Motor neuron (in vitro differentiated cells): ENCODE results near the gene GLRA3. TPM values are rescaled to one million over a fixed set of nuclear protein-coding genes. Genes with fewer than 3 reads are reported as not detected.

ENCODE experiments used
- ATAC-seq, 8 experiments: fragments of 200-7000 bp; cut with Tn5 transposase; replicated peaks in 6 of 8; 2 replicates each; pipeline ENCODE4 v1.8.0; 2021; ENCODE audit warnings: mild to moderate bottlenecking in 8 of 8, moderate library complexity in 8 of 8
- H3K27ac ChIP-seq, 2 donors: fragments of 250-450 bp; sonication (Bioruptor Pico); 2 replicates each; pipeline ENCODE4 v1.9.0; 2021; ENCODE audit warnings: antibody characterized with exemption in 2 of 2, mild to moderate bottlenecking in 2 of 2, moderate library complexity in 1 of 2
- H3K4me1 ChIP-seq, 2 donors: fragments of 250-450 bp; sonication (Bioruptor Pico); replicated peaks in 1 of 2; 2 replicates each; pipeline ENCODE4 v1.6.1; 2021; ENCODE audit warnings: antibody characterized with exemption in 2 of 2, mild to moderate bottlenecking in 2 of 2, moderate library complexity in 1 of 2
- H3K4me3 ChIP-seq, 5 donors: fragments of 250-450 bp; sonication (Bioruptor Pico); 2 replicates each; pipeline ENCODE4 v1.9.0; 2021; ENCODE audit warnings: antibody characterized with exemption in 5 of 5, mild to moderate bottlenecking in 5 of 5, moderate library complexity in 4 of 5
- WGBS, 10 experiments: fragments of 450-650 bp; shearing (Covaris generic); methylation state at CpG; one replicate each; pipeline ENCODE4 v1.0.0; 2022; 5-methylcytosine and 5-hydroxymethylcytosine counted together
- in situ Hi-C, 9 experiments: fragments of 400-800 bp; cut with MboI; loops; one replicate each; pipeline ENCODE4 v1.15.0; 2021; ENCODE audit warnings: low sequenced_read_pairs in 9 of 9, low pct_unique_long_range_greater_than_20kb in 2 of 9; ENCODE audit not compliant: unreplicated experiment in 9 of 9
- total RNA-seq, 8 experiments: library from RNA; unstranded; fragments of 300-600 nt; gene quantifications; 2 replicates each; pipeline versions ENCODE4 v1.2.3 to v1.2.4, GENCODE V29; 2022

GLRA3 gene
- total RNA-seq, 8 experiments from 2014 or later, result 0.05 to 7.2 (median 1.4) TPM; not detected in 1

DNA sequence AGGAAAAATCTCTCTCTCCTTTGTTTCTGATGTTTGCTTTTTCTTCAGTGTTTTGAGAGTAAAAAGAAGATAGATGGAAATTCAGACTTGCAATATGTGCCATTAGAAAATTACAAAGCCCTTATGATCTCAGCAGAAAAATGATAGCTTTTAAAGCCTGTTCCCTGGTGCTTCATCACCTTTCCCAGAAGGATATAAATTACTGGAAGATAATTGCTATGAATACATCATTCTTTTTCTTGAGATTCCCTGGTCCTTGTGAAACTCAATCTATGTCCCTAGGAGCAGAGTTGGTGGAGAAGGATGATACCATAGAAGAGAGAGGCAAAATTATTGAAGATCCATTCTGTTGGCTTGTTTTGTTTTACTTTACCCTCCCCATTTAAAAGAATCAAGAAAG is 86.5 kb downstream of the GLRA3 start:
- H3K27ac ChIP-seq, result no peak overlapping the region
- no peak overlapping the region for H3K4me3 ChIP-seq
- ATAC-seq, result peak in 5 of 8 experiments; percentile 56 to 78 (median 71)
- H3K4me1 ChIP-seq, result peaks cover 0 to 3% of the 10 kb centered on the region in 2 donors
- in situ Hi-C loops, result no loop called here

DNA sequence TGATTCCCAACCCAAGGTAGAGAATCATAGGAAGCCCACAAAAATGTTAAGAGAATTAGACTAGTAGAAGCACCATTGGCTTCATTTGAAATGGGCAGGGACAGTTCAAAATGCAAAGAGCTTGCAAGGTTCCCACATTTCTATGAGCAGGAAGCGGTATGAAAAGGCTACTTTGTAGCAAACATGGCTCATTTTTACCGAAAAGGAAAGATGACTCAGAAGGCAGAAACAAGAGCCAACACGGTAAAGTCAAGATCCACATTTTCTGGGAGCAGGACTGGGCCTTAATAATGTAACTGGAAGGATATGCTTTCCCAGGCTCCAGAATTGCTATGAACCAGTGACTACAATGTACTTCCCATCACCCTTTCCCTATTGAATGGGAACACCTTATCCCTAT is 89.5 kb downstream of the GLRA3 start:
- Histone ChIP-seq H3K4me3 (no peak overlapping the region), H3K27ac (no peak overlapping the region), H3K4me1 (peaks cover 0 to 3% of the 10 kb centered on the region in 2 donors)
- 31 to 93% (median 83%) methylated on average over 2 to 3 of the region's 3 CpGs; no CpG with 5 or more reads in 3 of the 10 experiments for WGBS, 10 experiments
- in situ Hi-C loops, result no loop called here
- no peak for ATAC-seq

DNA sequence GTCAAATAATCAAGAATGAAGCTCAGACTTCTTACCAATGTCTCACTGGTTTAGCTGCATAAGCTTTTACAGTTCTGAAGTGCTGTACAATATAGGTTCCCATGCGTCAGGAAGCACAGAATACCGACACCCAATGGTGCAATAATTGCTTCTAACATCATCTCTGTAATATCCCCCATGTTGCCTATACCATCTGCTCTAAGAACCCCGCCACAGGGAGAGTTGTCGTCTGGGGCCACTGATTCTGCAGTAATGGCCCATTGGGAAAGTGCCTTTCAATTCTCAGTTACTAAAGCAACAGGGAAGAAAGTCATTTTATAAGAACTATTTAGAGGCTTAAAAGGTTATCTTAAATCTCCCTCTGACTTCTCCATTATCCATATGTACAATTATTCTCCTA is 94.9 kb downstream of the GLRA3 start:
- no peak for ATAC-seq
- Histone ChIP-seq H3K4me3 (no peak overlapping the region), H3K27ac (no peak overlapping the region), H3K4me1 (no peaks in the 10 kb centered on the region)
- 0 to 100% (median 84%) methylated on average over 2 to 4 of the region's 4 CpGs; no CpG with 5 or more reads in 1 of the 10 experiments for WGBS, 10 experiments
- in situ Hi-C loops, result no loop called here

DNA sequence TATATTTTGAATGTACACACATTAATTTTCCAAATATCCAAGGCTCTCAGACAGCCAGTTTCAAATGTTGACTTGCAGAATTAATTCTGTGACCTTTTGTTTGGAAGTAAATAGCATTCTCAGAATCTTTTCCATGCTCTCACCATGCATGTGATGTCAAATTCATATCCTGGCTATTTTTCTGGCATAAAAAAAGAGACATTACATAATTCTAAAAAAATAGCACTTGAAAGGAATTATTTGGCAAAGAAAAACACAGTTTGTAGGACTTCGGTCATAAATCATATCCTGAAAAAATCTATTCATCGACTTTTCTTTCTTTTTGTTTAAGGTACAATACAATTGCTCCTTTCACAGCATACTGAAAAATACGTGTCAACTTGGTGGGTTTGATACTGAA is 111.2 kb downstream of the GLRA3 start:
- Histone ChIP-seq H3K4me3 (no peak overlapping the region), H3K27ac (no peak overlapping the region), H3K4me1 (no peaks in the 10 kb centered on the region)
- no peak for ATAC-seq
- in situ Hi-C loops, result loop anchor here in 1 of 9 experiments (25.0 kb wide), 1 partner anchor 356 kb away; no protein-coding TSS in a partner anchor
- WGBS, 10 experiments, result 0 to 100% (median 41%) methylated on average over 1 to 3 of the region's 3 CpGs; no CpG with 5 or more reads in 1 of the 10 experiments

DNA sequence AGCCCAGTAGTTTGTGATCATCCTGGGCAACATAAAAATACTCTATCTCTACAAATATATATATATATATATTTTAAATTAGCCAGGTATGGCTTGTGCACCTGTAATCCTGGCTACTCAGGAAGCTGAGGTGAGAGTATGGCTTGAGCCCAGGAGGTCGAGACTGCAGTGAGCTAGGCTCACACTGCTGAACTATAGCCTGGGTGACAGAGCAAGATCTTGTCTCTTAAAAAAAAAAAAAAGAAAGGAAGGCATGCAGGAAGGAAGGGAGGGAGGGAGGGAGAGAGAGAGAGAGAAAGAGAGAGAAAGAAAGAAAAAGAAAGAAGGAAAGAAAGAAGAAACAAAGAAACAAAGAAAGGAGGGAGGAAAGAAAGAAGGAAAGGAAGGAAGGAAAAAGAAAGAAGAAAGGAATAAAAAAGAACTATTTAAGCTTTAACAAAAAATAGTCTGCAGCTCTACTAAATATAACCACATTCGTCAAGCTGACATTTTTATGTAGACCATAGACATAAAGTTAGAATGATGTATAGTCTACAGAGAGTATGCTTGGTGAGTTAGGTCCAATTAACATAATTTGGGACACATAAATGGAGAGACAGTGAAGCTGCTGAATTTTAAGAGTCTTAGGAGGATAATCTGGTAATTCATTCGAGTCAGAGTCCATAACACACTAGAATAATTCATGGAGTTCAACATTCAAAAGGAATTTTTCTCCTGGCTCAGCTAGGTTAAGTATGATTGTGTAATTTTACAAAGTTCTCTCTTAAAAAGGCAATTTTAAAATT is 111.9 kb downstream of the GLRA3 start:
- no peak overlapping the region for H3K4me3 ChIP-seq
- WGBS, 10 experiments, result 3 to 100% (median 41%) methylated on average over 1 to 3 of the region's 3 CpGs; no CpG with 5 or more reads in 2 of the 10 experiments
- no peak overlapping the region for H3K27ac ChIP-seq
- in situ Hi-C loops, result loop anchor here in 1 of 9 experiments (25.0 kb wide), 1 partner anchor 355 kb away; no protein-coding TSS in a partner anchor
- H3K4me1 ChIP-seq, result no peaks in the 10 kb centered on the region
- peak in 2 of 8 experiments; percentile 27 to 47 for ATAC-seq

DNA sequence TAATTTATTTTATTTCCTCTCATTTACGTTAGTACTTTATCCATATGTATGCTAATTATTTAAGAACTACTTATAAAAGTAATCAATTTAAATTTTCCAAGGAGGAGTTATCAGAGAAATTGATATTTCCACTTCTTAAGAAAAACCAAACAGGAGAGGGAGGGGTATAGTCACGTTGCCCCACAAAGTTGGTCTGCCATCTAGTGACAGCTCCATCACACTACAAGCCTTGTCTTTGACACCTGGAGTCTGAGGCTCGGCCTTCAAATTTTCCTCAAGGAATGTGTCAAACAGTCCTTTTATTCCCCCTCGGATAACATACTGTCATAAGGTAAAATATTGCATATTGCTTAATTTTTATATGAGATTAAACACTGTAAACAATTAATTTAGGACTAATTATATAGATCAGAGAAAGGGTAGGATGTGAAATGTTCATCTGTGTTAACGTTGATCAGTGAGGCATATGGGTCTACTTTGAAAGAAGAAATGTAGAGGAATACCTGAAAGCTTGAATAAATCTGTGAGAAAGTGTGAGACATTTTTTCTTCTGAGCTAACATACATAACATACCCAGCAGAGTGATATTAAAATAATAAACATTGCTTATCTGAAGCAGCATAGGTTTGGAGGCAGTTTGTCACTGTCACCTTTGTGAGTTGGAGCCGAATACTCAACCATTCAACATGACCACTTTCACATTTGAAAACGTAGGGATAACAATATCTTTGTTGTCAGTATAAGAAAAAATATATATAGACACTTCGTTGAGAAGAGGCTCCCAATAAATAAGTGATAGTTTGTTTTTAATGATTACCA is 114.4 kb downstream of the GLRA3 start:
- no peak overlapping the region for H3K27ac ChIP-seq
- 20 to 93% (median 67%) methylated on average over 2 to 8 of the region's 8 CpGs for WGBS, 10 experiments
- in situ Hi-C loops, result loop anchor here in 1 of 9 experiments (25.0 kb wide), 1 partner anchor 352 kb away; no protein-coding TSS in a partner anchor
- peak in 3 of 8 experiments; percentile 54 to 74 (median 59) for ATAC-seq
- no peak overlapping the region for H3K4me3 ChIP-seq
- H3K4me1 ChIP-seq, result no peaks in the 10 kb centered on the region

DNA sequence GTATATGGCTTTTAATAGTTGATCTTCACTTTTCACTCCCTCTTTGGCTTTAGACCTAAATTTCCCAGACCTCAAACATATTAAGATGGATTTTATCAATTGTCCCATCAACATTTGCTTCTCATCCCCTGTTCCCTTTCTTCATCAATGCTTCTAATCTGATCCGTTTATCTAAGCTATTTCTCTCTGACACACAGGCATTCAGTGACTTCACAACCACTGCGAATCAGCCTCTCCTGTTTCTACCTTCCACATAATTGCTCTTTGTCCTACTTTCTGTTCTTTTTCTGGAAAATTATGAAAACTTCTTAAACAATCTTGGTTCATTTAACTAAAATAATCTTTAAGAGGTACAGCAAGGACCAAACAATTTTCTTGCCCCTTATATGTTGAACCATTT is 115.2 kb downstream of the GLRA3 start:
- Histone ChIP-seq H3K4me3 (no peak overlapping the region), H3K4me1 (no peaks in the 10 kb centered on the region), H3K27ac (no peak overlapping the region)
- in situ Hi-C loops, result loop anchor here in 1 of 9 experiments (25.0 kb wide), 1 partner anchor 352 kb away; no protein-coding TSS in a partner anchor
- 42 to 83% (median 56%) methylated on average over 1 to 2 of the region's 2 CpGs; no CpG with 5 or more reads in 1 of the 10 experiments for WGBS, 10 experiments
- no peak for ATAC-seq

DNA sequence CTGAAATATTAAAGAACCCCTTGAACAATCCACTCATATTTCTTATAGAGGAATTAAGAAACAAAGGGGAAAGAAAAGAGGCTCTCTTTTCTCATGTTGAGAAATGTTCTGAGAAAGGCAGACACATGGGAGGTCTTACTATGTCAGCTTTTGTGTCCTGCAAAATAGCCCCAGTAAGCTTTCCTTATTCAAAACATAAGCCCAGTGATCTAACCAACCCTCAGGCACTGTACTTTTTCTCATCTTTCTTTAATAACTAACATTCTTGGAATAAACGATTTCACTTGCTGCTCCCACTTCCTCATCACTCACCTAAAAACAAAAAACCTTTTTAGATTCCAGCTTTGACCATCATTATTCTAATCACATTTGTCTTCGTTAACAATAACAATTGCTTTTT is 115.9 kb downstream of the GLRA3 start:
- no peaks in the 10 kb centered on the region for H3K4me1 ChIP-seq
- no peak overlapping the region for H3K27ac ChIP-seq
- H3K4me3 ChIP-seq, result no peak overlapping the region
- WGBS, 10 experiments, result 11 to 91% (median 58%) methylated on average over 1 to 2 of the region's 2 CpGs
- in situ Hi-C loops, result loop anchor here in 1 of 9 experiments (25.0 kb wide), 1 partner anchor 351 kb away; no protein-coding TSS in a partner anchor
- ATAC-seq, result no peak

DNA sequence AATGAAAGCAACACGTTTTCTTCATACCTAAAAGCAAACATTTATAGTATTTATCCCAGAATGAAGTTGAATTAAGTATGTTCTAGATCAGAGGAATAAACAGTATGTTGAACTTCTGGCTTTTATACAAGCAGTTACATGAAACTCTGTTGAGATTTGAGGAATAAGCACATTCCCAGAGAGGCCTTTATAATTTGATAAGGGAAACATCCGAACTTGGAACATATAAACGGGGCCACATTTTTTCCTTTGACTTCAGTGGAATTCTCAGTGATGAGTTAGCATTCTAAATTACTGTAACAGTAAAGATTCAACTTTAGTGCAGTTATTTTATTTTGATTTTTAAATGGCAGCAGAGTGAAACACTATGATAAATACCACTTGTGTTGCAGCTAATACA is 119.5 kb downstream of the GLRA3 start:
- no peaks in the 10 kb centered on the region for H3K4me1 ChIP-seq
- H3K27ac ChIP-seq, result no peak overlapping the region
- ATAC-seq, result no peak
- no peak overlapping the region for H3K4me3 ChIP-seq
- in situ Hi-C loops, result loop anchor here in 1 of 9 experiments (25.0 kb wide), 1 partner anchor 347 kb away; no protein-coding TSS in a partner anchor
- WGBS, 10 experiments, result 0 to 100% (median 60%) methylated on average over 1 to 3 of the region's 3 CpGs; no CpG with 5 or more reads in 1 of the 10 experiments

DNA sequence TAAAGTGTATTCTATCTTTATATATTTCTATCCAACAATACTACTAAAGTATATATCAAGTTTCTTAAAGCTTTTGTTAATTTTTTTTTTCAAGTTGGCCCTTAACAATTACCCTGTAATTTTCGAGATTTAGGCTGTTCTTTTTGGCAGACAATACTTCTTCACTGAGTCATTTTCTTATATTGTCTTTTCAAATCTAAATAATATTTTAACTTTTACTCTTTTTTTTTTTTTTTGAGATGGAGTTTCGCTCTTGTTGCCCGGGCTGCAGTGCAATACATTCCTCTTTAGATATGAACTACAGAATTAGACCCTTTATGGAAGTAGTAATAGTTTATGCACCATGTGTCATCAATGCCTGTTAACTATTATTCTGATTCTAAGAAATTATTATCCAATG is 120.7 kb downstream of the GLRA3 start:
- ATAC-seq, result no peak
- H3K4me1 ChIP-seq, result no peaks in the 10 kb centered on the region
- in situ Hi-C loops, result loop anchor here in 1 of 9 experiments (25.0 kb wide), 1 partner anchor 346 kb away; no protein-coding TSS in a partner anchor
- no peak overlapping the region for H3K4me3 ChIP-seq
- WGBS, 10 experiments, result 21 to 82% (median 71%) methylated on average over 1 to 3 of the region's 3 CpGs
- H3K27ac ChIP-seq, result no peak overlapping the region

DNA sequence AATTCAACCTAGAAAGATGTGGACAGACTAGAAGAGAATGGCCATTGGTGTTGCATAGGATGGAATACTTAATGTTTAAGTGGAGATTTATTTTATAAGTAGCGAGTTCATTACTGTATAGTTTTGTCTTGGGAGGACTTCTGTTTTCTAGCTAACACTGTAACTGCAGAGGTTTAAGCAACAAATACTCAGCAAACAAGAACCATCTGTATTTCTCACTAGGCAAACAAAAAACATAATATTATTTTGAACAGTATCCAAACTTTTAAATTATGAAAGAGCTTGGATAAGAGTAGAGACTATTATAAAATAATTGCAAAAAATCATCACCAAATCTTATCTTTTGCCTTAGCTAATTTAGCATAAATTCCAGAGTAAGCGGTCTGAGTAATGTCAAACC is 121.1 kb downstream of the GLRA3 start:
- whole genome bisulfite sequencing, 10 experiments, result 6 to 100% (median 97%) methylated on average over 1 to 2 of the region's 2 CpGs
- Histone ChIP-seq H3K4me1 (no peaks in the 10 kb centered on the region), H3K27ac (no peak overlapping the region), H3K4me3 (no peak overlapping the region)
- ATAC-seq, result no peak
- in situ Hi-C loops, result loop anchor here in 1 of 9 experiments (25.0 kb wide), 1 partner anchor 346 kb away; no protein-coding TSS in a partner anchor

DNA sequence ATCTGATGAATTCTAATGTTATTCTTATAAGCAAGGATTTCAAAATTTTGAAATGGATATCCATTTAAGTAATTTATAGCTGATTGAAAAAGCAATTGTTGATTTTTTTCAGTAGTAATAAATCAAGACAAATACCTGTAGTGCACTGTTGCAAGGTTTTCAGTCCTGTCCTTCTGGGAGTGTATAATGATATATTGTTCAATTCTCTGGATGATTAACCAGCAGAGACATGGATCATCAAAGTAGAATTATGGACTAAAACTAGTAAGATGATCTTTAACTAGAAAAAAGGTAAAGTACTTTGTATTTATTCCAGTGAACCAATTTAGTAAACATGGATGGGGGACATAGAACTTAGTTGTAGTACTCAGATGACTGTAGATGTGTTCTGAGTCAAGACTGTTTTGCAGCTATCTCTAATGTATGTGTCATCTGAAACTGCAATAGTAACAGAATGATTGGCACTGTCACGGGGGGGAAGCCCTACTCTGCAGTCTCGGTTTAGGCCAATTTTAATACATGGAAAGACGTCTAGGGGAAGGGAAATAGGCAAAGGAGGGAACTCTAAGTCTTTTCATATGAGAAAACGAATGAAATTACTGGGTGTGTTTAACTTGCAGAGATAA is 121.9 kb downstream of the GLRA3 start:
- Histone ChIP-seq H3K4me3 (no peak overlapping the region), H3K4me1 (no peaks in the 10 kb centered on the region), H3K27ac (no peak overlapping the region)
- in situ Hi-C loops, result loop anchor here in 1 of 9 experiments (25.0 kb wide), 1 partner anchor 345 kb away; no protein-coding TSS in a partner anchor
- no peak for ATAC-seq
- WGBS, 10 experiments, result 21 to 88% (median 72%) methylated on average over 2 to 4 of the region's 4 CpGs; no CpG with 5 or more reads in 4 of the 10 experiments
